Suprapubic skin (tissue), 4 donors: ENCODE data around the gene THAP11. TPM values are rescaled to one million over a fixed set of nuclear protein-coding genes. Genes with fewer than 3 reads are reported as not detected.
"Not testable (repeated sequence)": the region's sequence is repeated elsewhere in the genome, so short reads cannot be mapped to it uniquely, and the experiment has no call there.

Source experiments
- DNase-seq, 2 donors: peaks; one replicate each; pipeline ENCODE4 v3.0.0-alpha.2; 2019; ENCODE audit warnings: low spot score in 2 of 2
- H3K27ac ChIP-seq: fragments of 200-600 bp; sonication (generic); one replicate; pipeline ENCODE4 v1.5.1; 2019
- H3K27me3 ChIP-seq: fragments of 200-600 bp; sonication (generic); one replicate; pipeline ENCODE4 v1.5.1; 2019
- H3K36me3 ChIP-seq: fragments of 200-600 bp; sonication (generic); one replicate; pipeline ENCODE4 v1.5.1; 2019
- H3K4me1 ChIP-seq: fragments of 200-600 bp; sonication (generic); one replicate; pipeline ENCODE4 v1.5.1; 2019
- H3K4me3 ChIP-seq: fragments of 200-600 bp; sonication (generic); one replicate; pipeline ENCODE4 v1.5.1; 2019; ENCODE audit warnings: mild to moderate bottlenecking
- H3K9me3 ChIP-seq: fragments of 200-600 bp; sonication (generic); one replicate; pipeline ENCODE4 v1.5.1; 2019
- CTCF ChIP-seq, 2 donors: fragments of 200-600 bp in 1 of 2; fragments of 450-650 bp in 1 of 2; sonication (generic) in 1 of 2; IDR thresholded peaks; one replicate each; pipeline ENCODE4 v1.5.1; 2016 to 2019; ENCODE audit warnings: antibody characterized with exemption in 2 of 2, mild to moderate bottlenecking in 1 of 2, moderate library complexity in 1 of 2
- EP300 ChIP-seq: sonication (generic); formaldehyde crosslinking; IDR thresholded peaks from one replicate; pipeline ENCODE4 v1.6.1; 2017; ENCODE audit warnings: antibody characterized with exemption
- POLR2A ChIP-seq, 2 donors: fragments of 450-650 bp; IDR thresholded peaks; one replicate each; pipeline ENCODE4 v1.6.1; 2017; ENCODE audit warnings: antibody characterized with exemption in 2 of 2, mild to moderate bottlenecking in 2 of 2, moderate library complexity in 2 of 2
- POLR2AphosphoS5 ChIP-seq, 3 donors: sonication (generic); formaldehyde crosslinking; IDR thresholded peaks; one replicate each; pipeline ENCODE4 v1.6.1; 2017; ENCODE audit warnings: antibody characterized with exemption in 3 of 3
- WGBS: methylation state at CpG from one replicate; pipeline ENCODE4 v1.1.5; 2018; 5-methylcytosine and 5-hydroxymethylcytosine counted together
- total RNA-seq, 4 donors: library from RNA; depleted of rRNA; stranded (reverse); fragments of >200 nt; gene quantifications; one replicate each; pipeline ENCODE4 v1.1.0, GENCODE V29; 2016

Gene THAP11
- total RNA-seq, 4 donors from 2014 or later, result 45.7 to 92.0 (median 76.4) TPM

GRCh38 chr16:67862623-67863583, 20.8 kb downstream of the THAP11 start:
- WGBS, result 66% methylated on average over 11 of the region's 11 CpGs
- Histone ChIP-seq H3K4me1 (peaks cover 49% of the 10 kb centered on the region), H3K36me3 (peaks cover 29% of the 10 kb centered on the region), H3K9me3 (no peaks in the 10 kb centered on the region), H3K27ac (peak overlapping the region; percentile 85), H3K27me3 (no peaks in the 10 kb centered on the region), H3K4me3 (no peak overlapping the region)
- TF ChIP-seq POLR2A (IDR thresholded peaks at IDR 0.05), result no peak
- no peak for TF ChIP-seq POLR2AphosphoS5 (IDR thresholded peaks at IDR 0.05)
- no peak for TF ChIP-seq CTCF (IDR thresholded peaks at IDR 0.05)
- TF ChIP-seq EP300, result no peak
- peak in 1 of 2 donors; percentile 82 for DNase-seq

- peak in 1 of 2 donors; percentile 59 for DNase-seq
- H3K9me3 ChIP-seq, H3K27me3 ChIP-seq, H3K4me3 ChIP-seq: not testable (repeated sequence)
- H3K4me1 ChIP-seq, result peaks cover 38% of the 10 kb centered on the region
- peaks cover 40% of the 10 kb centered on the region for H3K36me3 ChIP-seq
- H3K27ac ChIP-seq, result peak overlapping the region; percentile 85
- 100% methylated on average over 2 of the region's 6 CpGs for WGBS
Observed at GRCh38 chr16:67864044-67864443, 21.9 kb downstream of the THAP11 start.

GRCh38 chr16:67864594-67864993, 22.5 kb downstream of the THAP11 start:
- H3K4me3 ChIP-seq, result no peak overlapping the region
- DNase-seq, result no peak
- no peaks in the 10 kb centered on the region for H3K9me3 ChIP-seq
- WGBS, result 100% methylated on average over 1 of the region's 2 CpGs
- TF ChIP-seq CTCF (IDR thresholded peaks at IDR 0.05), result no peak
- H3K27me3 ChIP-seq, result no peaks in the 10 kb centered on the region
- H3K27ac ChIP-seq, result no peak overlapping the region
- H3K4me1 ChIP-seq, result peaks cover 37% of the 10 kb centered on the region
- H3K36me3 ChIP-seq, result peaks cover 46% of the 10 kb centered on the region

DNA sequence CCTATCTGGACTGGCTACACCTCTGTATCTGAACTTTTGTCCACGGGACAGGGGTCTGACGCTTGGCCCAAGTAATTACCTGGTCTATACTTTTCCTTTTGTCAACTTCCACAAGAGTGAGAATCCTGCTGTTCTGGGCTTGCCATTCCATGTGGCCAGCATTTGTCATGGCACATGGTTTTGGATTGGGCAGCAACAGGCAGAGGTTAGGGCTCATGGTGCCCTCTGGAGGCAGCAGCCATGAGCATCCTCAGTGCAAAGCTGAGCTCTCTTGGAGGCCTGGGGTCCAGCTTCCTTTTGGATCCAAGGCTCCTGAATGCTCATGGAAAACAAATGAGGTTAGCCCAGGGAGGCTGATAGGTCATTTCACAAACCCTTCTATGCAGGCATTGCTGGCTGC, 23.2 kb downstream of the THAP11 start:
- WGBS, result 92% methylated on average over 2 of the region's 2 CpGs
- Histone ChIP-seq H3K27ac (no peak overlapping the region), H3K36me3 (peaks cover 53% of the 10 kb centered on the region), H3K4me1 (peaks cover 37% of the 10 kb centered on the region), H3K27me3 (no peaks in the 10 kb centered on the region), H3K9me3 (no peaks in the 10 kb centered on the region), H3K4me3 (no peak overlapping the region)
- no peak for TF ChIP-seq EP300
- no peak for TF ChIP-seq POLR2A (IDR thresholded peaks at IDR 0.05)
- TF ChIP-seq POLR2AphosphoS5 (IDR thresholded peaks at IDR 0.05), result no peak
- no peak for DNase-seq

DNA sequence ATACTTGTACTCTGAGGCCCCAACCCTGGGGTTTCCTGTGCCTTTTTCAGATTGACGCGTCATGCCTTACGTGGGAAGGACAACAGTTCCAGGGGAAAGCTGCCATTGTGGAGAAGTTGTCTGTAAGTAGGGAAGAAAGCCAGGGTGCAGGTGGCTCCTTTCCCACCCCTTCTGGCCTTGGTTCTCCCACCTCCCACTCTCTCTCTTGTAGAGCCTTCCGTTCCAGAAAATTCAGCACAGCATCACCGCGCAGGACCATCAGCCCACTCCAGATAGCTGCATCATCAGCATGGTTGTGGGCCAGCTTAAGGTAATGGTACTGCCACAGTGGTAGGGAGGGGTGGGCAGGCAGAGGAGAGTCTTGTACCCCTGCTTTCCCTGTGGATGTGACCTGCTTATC, 26.2 kb downstream of the THAP11 start:
- WGBS, result 93% methylated on average over 6 of the region's 6 CpGs
- Histone ChIP-seq H3K36me3 (peaks cover 63% of the 10 kb centered on the region), H3K9me3 (no peaks in the 10 kb centered on the region), H3K27me3 (no peaks in the 10 kb centered on the region), H3K27ac (no peak overlapping the region), H3K4me3 (no peak overlapping the region), H3K4me1 (peaks cover 17% of the 10 kb centered on the region)
- DNase-seq, result no peak
- TF ChIP-seq EP300 (no peak), POLR2AphosphoS5 (IDR thresholded peaks at IDR 0.05) (no peak), POLR2A (IDR thresholded peaks at IDR 0.05) (no peak), CTCF (IDR thresholded peaks at IDR 0.05) (no peak)

DNA sequence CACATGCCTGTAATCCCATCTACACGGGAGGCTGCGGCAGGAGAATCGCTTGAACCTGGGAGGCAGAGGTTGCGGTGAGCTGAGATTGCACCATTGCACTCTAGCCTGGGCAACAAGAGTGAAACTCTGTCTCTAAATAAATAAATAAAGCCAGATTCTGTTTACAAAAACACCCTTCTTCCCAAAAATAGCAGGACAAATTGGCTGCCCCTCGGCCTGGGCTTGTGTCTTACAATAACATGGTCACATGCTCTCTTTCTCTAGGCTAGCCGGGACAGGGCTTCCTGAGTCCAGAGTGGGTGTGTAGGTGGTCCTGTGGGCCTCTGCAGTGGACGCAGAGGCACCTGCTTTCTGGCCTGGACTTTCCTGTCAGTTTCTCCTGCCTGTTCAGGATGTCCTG, 27.5 kb downstream of the THAP11 start:
- no peak for DNase-seq
- Histone ChIP-seq H3K36me3 (peaks cover 63% of the 10 kb centered on the region), H3K9me3 (no peaks in the 10 kb centered on the region), H3K4me3 (no peak overlapping the region), H3K27me3 (no peaks in the 10 kb centered on the region), H3K4me1 (peaks cover 22% of the 10 kb centered on the region), H3K27ac (no peak overlapping the region)
- no peak for TF ChIP-seq POLR2A (IDR thresholded peaks at IDR 0.05)
- TF ChIP-seq CTCF (IDR thresholded peaks at IDR 0.05), result no peak
- TF ChIP-seq EP300, result no peak
- TF ChIP-seq POLR2AphosphoS5 (IDR thresholded peaks at IDR 0.05), result no peak
- WGBS, result 85% methylated on average over 7 of the region's 7 CpGs
